ENCODE measurements around the gene FBXO31.

GRCh38 chr16:87389245-87389644, 5.7 kb upstream of the FBXO31 start:
- TF ChIP-seq POLR2A (IDR thresholded peaks at IDR 0.05; ENCODE audit: control extremely low read depth in 1 of 2, low read depth in 2 of 2, low read length in 2 of 2) (no peak), SRF (IDR thresholded peaks at IDR 0.05; ENCODE audit: low read depth, low read length) (no peak), RAD21 (IDR thresholded peaks at IDR 0.05 in 1 of 2, conservative IDR thresholded peaks at IDR 0.05 in 1 of 2; ENCODE audit: low read depth in 2 of 2, low read length in 2 of 2) (no peak), ATF2 (IDR thresholded peaks at IDR 0.05; ENCODE audit: low read length) (no peak)

Data from H1 (cell line).